ENCODE data around the gene PDS5A. TPM values are rescaled to one million over a fixed set of nuclear protein-coding genes. Genes with fewer than 3 reads are reported as not detected.
"Not testable (repeated sequence)": the region's sequence is repeated elsewhere in the genome, so short reads cannot be mapped to it uniquely, and the experiment has no call there.

The PDS5A gene, protein sequence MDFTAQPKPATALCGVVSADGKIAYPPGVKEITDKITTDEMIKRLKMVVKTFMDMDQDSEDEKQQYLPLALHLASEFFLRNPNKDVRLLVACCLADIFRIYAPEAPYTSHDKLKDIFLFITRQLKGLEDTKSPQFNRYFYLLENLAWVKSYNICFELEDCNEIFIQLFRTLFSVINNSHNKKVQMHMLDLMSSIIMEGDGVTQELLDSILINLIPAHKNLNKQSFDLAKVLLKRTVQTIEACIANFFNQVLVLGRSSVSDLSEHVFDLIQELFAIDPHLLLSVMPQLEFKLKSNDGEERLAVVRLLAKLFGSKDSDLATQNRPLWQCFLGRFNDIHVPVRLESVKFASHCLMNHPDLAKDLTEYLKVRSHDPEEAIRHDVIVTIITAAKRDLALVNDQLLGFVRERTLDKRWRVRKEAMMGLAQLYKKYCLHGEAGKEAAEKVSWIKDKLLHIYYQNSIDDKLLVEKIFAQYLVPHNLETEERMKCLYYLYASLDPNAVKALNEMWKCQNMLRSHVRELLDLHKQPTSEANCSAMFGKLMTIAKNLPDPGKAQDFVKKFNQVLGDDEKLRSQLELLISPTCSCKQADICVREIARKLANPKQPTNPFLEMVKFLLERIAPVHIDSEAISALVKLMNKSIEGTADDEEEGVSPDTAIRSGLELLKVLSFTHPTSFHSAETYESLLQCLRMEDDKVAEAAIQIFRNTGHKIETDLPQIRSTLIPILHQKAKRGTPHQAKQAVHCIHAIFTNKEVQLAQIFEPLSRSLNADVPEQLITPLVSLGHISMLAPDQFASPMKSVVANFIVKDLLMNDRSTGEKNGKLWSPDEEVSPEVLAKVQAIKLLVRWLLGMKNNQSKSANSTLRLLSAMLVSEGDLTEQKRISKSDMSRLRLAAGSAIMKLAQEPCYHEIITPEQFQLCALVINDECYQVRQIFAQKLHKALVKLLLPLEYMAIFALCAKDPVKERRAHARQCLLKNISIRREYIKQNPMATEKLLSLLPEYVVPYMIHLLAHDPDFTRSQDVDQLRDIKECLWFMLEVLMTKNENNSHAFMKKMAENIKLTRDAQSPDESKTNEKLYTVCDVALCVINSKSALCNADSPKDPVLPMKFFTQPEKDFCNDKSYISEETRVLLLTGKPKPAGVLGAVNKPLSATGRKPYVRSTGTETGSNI (N-terminal part only)
- total RNA-seq (27.3 and 37.8 TPM in 2 replicates), polyA plus RNA-seq (19.2 and 39.5 TPM in 2 replicates)

DNA sequence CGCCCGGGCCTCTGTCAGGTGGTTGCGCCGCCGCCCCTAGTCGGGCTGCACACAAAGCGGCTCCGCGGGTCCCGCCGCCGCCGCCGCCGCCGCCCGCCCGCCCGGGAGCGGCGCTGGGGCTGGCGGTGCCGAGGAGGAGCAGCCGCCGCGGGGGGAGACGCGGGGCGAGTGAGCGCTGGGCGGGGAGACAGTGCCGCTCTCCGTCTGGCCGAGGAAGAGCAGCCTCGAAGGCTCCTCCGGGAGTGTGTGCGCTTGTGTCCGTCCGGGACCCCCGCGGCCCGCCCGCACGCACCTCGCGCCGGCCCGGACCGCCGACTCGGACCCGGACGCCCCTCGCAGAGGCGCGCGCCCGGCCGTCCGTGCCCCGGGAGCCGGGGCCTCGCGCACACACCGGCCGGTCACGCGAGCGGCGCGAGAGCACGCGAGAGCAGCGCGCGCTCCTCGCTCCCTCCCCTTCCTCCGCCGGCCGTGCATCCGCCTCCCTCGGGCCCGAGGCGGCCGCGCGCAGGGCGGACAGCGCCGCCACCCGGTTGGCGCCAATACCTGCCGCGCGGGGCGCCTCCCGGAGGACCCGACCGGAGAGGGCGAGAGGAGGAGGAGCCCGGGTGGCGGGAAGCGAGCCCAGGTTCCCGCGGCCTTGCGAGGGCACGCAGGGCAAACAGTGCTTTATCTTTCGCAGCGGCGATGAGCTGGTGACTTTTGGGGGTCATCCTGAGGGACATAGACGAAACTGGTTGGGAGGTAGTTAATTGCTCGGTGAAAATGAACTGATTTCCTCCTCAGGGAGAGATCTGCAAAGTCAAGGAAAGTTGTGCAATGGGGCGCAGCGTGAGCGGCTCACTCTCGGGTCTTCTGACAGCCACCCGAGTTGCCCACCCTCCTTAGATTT lies at the start of gene PDS5A:
PDS5A (minus strand) TSS at position 423 of the 889 bp plus-strand sequence. CDS start 1,334 bp downstream, outside the sequence.
- Histone ChIP-seq H3K9me3 (ENCODE audit: low read depth) (no peaks in the 10 kb centered on the region), H3K27ac (peak within 1 kb of the TSS; percentile 95), H3K4me3 (peak within 1 kb of the TSS; percentile 95), H3K4me1 (ENCODE audit: low read depth) (peaks cover 8% of the 10 kb centered on the region), H3K36me3 (no peaks in the 10 kb centered on the region), H3K27me3 (no peaks in the 10 kb centered on the region)
- peak; percentile 94 to 95 for DNase-seq (ENCODE audit: low read depth in 1 of 2, low spot score in 1 of 2)
- TF ChIP-seq, protein P1, sequence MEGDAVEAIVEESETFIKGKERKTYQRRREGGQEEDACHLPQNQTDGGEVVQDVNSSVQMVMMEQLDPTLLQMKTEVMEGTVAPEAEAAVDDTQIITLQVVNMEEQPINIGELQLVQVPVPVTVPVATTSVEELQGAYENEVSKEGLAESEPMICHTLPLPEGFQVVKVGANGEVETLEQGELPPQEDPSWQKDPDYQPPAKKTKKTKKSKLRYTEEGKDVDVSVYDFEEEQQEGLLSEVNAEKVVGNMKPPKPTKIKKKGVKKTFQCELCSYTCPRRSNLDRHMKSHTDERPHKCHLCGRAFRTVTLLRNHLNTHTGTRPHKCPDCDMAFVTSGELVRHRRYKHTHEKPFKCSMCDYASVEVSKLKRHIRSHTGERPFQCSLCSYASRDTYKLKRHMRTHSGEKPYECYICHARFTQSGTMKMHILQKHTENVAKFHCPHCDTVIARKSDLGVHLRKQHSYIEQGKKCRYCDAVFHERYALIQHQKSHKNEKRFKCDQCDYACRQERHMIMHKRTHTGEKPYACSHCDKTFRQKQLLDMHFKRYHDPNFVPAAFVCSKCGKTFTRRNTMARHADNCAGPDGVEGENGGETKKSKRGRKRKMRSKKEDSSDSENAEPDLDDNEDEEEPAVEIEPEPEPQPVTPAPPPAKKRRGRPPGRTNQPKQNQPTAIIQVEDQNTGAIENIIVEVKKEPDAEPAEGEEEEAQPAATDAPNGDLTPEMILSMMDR (IDR thresholded peaks at IDR 0.05; ENCODE audit: low read depth, low read length), result peak; percentile 76

DNA sequence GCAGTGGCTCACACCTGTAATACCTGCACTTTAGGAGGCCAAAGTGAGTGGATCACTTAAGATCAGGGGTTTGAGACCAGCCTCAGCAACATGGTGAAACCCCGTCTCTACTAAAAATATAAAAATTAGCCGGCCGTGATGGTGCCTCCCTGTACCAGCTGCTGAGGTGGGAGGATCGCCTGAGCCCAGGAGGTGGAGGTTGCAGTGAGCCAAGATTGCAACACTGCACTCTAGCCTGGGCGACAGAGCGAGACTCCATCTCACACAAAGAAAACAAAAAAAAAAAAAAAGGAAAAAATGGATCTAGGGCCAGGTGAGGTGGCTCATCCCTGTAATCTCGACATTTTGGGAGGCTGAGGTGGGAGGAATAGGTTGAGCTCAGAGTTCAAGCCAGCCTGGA lies 46.3 kb upstream of the PDS5A start:
- H3K4me3 ChIP-seq; H3K9me3 ChIP-seq (ENCODE audit: low read depth); H3K36me3 ChIP-seq; H3K4me1 ChIP-seq (ENCODE audit: low read depth); H3K27ac ChIP-seq; H3K27me3 ChIP-seq; DNase-seq (ENCODE audit: low read depth in 1 of 2, low spot score in 1 of 2): not testable (repeated sequence)

DNA sequence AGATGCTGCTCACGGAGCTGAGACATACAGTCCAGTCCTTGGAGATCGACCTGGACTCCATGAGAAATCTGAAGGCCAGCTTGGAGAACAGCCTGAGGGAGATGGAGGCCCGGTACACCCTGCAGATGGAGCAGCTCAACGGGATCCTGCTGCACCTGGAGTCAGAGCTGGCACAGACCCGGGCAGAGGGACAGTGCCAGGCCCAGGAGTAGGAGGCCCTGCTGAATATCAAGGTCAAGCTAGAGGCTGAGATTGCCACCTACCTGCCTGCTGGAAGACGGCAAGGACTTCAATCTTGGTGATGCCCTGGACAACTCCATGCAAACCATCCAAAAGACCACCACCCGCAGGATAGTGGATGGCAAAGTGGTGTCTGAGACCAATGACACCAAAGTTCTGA lies 43.4 kb upstream of the PDS5A start:
- not testable (repeated sequence) for H3K4me3 ChIP-seq; H3K4me1 ChIP-seq (ENCODE audit: low read depth); H3K27ac ChIP-seq; DNase-seq (ENCODE audit: low read depth in 1 of 2, low spot score in 1 of 2); H3K27me3 ChIP-seq; H3K36me3 ChIP-seq; H3K9me3 ChIP-seq (ENCODE audit: low read depth)

DNA sequence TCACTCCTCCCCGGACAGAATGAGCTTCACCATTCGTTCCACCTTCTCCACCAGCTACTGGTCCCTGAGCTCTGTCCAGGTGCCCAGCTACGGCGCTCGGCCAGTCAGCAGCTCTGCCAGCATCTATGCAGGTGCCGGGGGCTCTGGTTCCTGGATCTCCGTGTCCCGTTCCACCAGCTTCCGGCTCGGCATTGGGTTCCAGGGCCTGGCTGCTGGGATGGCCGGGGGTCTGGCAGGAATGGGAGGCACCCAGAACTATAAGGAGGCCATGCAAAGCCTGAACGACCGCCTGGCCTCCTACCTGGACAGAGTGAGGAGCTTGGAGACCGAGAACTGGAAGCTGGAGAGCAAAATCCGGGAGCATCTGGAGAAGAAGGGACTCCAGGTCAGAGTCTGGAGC lies 42.5 kb upstream of the PDS5A start:
- H3K9me3 ChIP-seq (ENCODE audit: low read depth), result no peaks in the 10 kb centered on the region
- TF ChIP-seq, protein P1 (IDR thresholded peaks at IDR 0.05; ENCODE audit: low read depth, low read length), result no peak
- no peaks in the 10 kb centered on the region for H3K27me3 ChIP-seq
- DNase-seq (ENCODE audit: low read depth in 1 of 2, low spot score in 1 of 2), result no peak
- H3K36me3 ChIP-seq, result no peaks in the 10 kb centered on the region
- no peak overlapping the region for H3K4me3 ChIP-seq
- H3K4me1 ChIP-seq (ENCODE audit: low read depth), result no peaks in the 10 kb centered on the region
- no peak overlapping the region for H3K27ac ChIP-seq

DNA sequence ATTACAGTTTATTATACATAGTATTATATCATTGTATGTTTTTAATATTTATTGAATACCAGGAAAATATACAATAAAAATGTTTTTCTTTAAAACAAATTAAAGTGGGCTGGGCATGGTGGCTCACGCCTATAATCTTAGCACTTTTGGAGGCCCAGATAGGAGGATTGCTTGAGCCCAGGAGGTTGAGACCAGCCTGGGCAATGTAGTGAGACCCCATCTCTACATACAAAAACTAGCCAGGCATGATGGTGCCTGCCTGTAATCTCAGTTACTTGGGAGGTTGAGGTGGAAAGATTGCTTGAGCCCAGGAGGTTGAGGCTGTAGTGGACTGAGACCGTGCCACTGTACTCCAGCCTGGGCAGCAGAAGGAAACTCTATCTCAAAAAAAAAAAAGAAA lies 38.3 kb upstream of the PDS5A start:
- H3K4me3 ChIP-seq, result no peak overlapping the region
- TF ChIP-seq, protein P1 (IDR thresholded peaks at IDR 0.05; ENCODE audit: low read depth, low read length), result no peak
- no peak overlapping the region for H3K27ac ChIP-seq
- H3K27me3 ChIP-seq, result no peaks in the 10 kb centered on the region
- DNase-seq (ENCODE audit: low read depth in 1 of 2, low spot score in 1 of 2), result no peak
- no peaks in the 10 kb centered on the region for H3K9me3 ChIP-seq (ENCODE audit: low read depth)
- no peaks in the 10 kb centered on the region for H3K4me1 ChIP-seq (ENCODE audit: low read depth)
- no peaks in the 10 kb centered on the region for H3K36me3 ChIP-seq
